SHP77 (cell line): ENCODE measurements around the gene TSPAN18.

Experiments used
- DNase-seq, 2 experiments: peaks; one replicate each; lab custom pipeline; 2025; lab: John Stamatoyannopoulos, UW

TSPAN18 gene, protein sequence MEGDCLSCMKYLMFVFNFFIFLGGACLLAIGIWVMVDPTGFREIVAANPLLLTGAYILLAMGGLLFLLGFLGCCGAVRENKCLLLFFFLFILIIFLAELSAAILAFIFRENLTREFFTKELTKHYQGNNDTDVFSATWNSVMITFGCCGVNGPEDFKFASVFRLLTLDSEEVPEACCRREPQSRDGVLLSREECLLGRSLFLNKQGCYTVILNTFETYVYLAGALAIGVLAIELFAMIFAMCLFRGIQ

DNA sequence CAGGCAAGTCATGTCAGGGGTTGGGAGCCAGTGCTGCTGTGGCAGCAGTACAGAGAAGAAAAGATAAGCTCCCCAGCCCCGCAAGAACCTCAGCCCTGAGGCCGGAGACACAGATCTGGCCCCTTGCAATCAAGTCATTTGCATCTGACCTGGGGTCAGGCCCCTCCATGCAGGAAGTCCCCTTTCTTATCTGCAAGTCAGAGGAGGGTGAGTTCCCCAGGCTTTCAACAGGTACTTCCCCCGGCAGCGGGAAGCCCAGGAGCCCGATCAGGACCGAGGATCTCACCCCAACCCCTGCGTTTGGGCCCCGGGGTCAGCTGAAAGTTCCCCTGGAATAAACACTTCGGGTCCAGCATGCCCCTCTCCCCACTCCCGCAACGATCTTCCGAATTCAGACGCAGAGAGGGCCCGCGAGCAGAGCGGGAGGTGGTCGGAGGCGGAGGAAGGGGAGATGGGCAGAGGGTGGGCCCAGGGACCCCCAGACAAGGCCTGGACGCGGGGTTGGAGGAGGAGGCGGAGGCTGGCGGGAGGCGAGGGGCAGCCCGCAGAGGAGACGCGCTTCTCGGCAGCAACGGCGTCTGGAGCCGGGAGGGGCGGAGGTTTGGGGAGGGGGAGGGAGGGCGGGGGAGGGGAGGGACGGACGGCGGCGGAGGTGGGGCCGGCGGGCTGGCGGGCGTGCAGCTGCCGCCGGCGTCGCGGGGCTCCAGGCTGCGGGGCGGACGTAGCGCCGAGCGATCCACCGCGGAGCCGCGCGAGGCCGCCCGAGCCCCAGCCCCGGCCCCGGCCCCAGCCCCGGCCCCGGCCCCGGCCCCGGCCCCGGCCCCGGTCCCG lies at the start of gene TSPAN18:
Gene TSPAN18 (plus strand): TSS at position 680 of the 831 bp plus-strand sequence. CDS start 179,455 bp downstream, outside the sequence.
- DNase-seq: no peak

DNA sequence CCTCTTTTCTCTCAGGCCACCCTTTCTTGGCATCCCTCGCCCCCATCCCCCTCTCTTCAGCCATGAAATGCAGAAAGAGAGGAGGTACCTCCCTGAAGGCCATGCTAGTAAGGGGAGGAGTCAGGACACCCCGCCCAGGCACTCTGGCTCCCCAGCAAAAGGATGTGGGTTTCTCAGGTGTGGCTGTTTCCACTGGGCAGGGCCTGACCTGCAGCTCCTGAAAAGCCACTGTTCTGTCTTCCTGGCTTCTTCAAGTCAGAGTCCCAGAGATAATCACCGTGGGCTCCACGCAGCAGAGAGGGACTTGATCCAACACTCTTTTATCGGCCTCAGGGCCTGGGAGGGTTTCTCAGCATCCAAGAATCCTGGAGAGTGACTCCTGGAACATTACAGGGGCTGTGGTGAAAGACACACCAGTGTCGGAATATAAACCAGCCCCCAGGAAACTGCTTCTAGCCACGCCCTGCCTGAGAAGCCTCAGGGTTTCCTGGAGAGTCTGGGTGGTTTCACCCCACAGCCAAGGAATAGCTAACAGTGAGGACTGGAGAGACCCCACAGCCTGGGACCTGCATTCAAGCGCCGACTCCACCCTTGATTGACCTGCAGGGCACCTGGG lies 45.7 kb upstream of the TSPAN18 start:
- no peak for DNase-seq

DNA sequence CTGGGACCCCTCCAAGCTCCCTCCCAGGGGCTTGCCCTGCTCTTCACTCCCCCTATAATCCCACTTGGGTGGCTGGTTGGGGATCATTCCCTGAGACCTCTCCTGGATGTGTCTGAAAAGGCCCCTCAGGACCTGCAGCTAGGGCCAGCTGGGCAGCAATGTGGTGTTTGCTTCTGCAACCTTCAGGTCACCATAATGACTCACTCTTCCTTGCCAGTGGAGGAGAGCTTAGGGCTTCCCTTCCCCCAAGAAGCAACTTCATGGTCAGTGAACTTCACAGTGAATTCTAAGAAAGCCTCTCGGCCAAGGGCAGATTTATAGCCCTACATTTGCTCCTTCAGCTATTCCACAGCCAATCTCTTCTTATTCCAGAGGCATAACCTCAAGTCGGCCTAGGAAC lies 45.1 kb upstream of the TSPAN18 start:
- DNase-seq: no peak

DNA sequence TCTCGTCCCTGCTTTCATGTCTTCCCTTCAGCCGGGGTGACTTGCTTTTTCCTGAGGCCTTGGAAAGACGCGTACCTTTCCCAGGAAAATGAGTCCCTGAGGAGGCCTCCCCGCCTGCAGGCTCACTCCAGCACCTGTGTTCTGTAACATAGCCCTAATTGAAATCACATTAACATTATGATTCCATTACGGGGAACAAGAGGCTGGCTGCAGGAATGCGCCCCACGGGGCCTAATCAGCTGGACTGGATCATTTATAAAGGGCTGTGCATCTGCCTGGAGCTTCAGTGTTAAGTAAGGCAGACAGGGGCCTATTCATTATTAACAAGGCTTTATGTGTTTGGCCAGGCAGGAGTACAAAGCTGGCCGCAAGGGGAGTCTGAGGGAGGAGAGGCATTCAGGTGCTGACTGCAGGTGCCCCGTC lies 41.9 kb upstream of the TSPAN18 start:
- DNase-seq: no peak

DNA sequence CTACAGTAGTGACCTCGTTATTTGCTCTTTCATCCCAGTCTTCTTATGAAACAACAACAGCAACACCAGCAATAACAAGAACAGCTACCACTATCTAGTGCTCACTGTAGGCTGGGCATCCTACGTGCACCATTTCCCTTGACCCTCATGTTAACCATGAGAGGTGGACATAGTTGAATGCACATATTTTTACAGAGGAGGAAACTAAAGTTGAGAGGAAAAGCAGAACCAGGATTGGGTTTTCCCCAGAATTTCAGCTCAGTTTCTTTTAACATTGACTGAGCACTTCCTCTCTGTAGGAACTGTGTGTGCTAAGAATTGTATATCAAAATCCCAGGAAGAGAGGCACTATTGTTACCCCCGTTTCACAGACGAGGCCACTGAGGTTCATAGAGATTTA lies 39.4 kb upstream of the TSPAN18 start:
- DNase-seq: no peak

DNA sequence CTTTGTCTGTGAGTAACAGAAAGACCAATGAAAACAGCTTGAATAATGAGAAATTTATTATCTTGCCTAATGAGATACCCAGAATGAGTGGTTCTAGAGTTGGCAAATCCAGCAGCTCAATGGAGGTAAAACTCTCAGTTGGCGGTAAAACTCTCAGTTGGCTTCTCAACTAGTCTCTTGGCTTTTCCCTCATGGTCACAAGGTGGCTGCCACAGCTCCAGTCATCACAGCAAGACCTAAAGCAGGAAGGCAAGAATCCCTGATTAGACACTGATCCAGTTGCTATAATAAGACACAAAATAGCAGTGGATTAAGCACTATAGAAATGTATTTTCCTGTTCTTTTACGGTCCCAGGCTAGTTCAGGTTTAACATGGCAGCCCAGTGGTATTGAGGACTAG lies 37.5 kb upstream of the TSPAN18 start:
- DNase-seq: no peak

DNA sequence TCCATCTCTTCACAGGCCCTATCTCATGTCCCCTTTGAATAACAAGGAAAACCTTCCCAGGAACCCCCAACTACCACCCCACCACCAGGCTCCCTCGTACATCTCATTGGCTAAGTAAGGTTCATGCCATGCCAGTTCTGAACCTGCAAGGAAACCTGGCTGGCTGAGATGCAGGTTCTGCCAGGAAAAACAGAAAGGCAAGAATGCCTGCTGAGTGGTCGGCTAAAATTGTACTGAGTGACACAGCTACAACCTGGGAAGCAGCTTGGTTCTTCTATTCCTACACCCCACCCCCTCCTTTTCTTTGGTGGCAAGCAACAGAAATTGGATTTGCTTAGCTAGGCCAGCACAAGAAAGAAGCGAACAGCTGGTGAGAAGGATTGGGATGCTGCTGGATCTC lies 36.1 kb upstream of the TSPAN18 start:
- DNase-seq: no peak

DNA sequence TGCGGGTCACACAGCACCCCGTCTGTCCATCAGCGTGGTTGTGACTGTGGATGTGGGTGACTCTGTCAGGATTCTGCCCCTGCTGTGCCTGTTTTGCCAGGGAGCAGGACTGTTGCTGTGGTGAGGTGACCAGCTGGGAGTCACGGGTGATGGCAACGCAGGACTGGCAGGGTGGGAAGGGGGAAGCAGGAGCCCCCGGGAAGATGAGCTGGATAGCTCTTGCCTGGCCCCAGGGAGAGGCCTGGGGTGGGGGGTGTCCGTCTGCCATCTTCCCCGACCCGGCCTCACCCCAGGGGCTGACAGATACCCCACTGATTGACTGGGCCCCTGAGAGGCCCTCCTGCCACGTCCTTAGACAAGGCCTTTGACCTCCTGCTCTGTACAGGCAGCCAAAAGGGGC lies 34.3 kb upstream of the TSPAN18 start:
- DNase-seq: no peak

DNA sequence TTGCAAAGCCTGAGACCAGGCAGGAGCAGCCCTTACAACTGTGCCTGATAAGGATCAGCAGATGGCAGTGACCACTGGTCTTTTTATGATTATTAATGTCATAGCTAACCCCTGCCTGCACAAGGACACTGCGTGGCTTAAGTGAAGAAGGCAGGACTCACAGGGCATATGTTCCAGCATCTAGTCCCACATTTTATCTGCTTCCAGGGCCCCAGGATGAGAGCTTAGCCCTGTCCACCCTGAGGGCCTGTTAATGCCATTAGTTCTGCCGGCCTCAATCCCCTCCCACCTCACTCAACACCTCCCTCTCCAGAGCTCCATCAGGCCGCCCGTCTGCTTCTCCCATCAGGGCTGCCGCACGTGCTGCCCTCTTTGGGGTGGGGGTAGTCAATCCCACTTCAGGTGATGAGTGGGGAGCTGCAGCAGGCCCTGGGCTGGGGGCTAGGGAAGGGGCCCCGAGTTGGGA lies 33.1 kb upstream of the TSPAN18 start:
- DNase-seq: no peak

DNA sequence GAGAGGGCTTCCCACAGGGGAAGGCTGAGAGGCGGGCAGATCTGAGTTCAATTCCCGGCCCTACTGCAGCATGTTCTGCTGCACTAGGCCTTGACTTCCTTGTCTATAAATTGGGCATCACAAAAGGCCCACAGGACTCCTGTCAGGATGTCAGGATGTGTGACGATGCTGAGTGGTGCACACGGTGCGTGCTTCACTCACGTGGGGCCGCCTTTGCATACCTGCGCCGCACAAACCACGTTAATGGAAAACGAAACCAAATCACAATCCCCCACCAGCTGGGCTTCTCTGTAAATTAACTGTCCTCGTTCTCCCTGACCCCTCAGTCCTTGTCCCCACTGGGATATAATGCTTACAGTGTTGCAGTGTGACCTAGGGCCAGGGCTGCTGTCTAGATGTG lies 32.3 kb upstream of the TSPAN18 start:
- no peak for DNase-seq

DNA sequence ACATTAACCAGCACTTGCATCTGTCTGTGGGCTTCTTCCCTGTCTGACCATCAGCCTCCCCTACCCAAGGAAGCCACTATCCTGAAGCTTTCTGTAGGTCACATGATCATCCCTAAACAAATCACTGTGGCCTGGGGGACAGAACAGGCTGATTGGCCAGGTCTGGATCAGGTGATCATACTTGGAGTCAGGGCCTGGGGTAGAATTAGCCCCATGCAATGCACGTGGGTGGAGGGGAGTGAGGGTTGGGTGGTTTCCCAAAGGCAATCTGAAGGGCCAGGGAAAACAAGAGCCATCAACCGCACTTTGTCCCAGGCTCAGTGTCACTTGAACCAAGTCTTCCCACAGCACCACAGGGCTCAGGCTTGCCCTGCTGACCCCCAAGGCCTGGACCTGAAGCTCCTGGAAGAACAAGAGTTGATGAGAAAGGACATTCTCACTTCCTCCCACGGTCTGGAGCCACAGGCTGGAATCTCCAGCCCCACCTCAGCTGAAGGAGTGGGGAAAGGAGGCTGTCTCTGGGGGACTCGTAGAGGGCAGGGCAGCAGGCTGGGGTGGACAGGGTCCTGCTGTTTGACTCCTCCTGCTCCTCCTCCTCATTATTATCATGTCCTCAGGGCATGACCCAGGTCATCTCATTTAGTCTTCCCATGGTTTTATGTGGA lies 31.5 kb upstream of the TSPAN18 start:
- no peak for DNase-seq

DNA sequence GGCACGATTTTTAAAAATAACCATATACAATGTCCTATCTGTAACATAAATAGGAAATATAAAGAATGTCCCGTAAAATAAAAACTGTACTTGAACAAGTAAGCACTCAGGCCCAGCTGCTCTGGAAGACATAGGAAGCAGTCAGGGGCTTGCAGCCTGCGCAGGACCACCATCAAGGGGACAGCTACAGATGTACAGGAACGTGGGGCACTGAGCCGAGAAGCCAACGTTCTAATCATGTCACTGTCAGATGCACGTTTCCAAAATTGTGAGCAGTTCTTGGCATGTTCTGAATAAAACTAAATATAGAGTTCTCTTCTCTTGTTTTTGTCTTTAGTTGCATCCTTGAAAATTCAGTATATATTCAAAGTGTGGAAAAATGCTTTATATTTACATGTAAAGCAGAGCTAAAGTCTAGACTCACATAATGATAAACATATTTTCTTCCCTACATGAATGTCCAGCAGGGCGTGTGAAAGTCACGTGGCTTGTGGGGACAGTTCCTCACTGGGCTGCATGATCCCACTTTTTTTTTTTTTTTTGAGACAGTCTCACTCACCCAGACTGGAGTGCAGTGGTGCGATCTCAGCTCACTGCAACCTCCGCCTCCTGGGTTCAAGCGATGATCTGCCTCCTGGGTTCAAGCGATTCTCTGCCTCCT lies 28.4 kb upstream of the TSPAN18 start:
- no peak for DNase-seq

DNA sequence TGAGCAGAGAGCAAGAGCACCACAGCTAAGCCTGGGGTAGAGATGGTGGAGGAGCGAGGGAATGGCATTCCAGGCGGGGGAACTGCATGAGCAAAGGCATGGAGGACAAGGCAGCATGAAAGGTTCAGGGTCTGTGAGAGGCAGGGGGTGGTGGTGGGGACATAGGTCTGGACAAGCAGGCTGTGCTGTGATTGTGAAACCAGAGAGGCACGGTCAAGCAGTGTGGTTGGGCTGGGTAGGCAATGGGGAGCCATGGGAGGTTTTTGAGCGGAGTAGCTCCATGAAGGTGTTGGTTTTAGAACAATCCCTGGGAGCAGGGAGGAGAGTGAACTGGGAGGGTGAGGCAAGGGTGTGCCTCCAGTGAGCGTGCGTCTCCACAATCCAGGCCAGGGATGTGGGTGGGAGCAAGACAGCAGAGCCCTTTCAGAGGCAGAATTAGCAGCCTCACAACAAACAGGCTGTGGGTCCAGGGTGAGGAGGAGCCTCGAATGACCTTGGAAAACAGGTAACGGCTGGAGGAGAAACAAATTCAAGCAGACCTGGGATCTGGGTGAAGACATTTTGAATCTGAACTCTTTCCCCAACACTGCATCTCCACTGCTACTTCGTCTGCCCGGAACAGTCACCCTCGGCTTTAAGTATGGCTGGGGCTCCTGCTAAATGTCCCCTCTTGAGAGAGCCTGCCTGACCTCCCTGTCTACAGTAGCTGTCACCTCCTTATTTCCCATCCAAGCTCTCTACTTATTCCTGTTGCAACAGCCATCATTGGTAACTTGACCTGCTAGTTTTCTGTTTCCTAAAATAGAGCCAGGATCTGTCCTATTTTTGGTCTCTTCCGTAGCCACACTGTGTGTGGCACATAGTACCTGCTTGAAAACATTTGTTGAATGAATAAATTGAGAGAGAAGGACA lies 27.0 kb upstream of the TSPAN18 start:
- DNase-seq: no peak

DNA sequence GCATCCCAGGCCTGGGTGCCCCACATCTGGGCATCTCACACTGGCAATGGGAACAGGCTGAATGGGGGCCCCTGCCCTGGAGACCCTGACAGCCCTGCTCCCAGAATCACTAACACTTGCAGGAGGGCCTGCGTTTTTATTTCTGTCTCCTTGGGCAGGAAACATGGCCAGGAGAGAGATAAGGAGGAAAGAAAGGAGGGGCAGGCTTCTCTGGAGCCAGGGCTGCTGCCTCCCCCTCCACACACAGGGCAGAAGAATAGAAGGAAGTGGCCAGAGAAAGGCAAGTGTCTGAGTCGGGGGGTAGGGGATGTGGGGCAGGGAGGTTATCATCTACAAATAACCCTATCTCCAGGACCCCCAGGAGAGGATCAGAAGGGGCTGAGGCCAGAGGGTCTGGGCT lies 25.5 kb upstream of the TSPAN18 start:
- DNase-seq: no peak

DNA sequence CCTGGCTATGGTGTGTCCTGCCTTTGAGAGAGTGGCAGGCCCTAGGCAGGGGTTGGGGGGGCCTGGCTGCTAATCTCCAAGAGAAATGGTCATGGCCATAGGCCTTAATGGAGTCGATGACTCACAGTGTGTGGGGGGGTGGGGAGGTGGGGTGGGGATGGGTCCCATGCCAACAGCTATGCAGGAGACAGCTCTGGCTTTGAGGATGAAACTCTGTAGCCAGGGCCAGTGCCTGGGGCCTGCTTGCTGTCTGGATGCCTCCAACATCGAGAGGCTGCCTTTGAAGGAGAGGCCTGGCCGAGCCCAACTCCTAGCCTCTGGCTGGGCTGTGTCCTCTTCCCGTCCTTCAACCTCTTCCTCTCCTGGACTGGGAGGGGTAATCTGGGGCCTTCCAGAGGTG lies 23.9 kb upstream of the TSPAN18 start:
- no peak for DNase-seq

DNA sequence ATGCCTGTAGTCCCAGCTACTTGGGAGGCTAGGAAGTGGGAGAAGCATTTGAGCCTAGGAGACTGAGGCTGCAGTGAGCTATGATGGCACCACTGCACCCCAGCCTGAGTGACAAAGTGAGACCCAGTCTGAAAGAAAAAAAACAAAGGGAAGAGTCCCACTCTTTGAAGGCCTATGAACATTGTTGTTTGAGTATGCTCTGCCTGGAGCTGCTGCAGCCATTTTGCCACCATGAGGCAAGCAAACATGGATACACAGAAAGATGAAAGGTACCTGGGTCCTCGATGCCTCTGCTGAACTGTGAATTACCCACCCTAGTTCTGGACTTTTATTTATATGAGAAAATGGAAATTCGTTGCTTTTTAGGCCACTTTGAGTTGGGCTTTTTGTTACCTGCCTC lies 19.7 kb upstream of the TSPAN18 start:
- no peak for DNase-seq

DNA sequence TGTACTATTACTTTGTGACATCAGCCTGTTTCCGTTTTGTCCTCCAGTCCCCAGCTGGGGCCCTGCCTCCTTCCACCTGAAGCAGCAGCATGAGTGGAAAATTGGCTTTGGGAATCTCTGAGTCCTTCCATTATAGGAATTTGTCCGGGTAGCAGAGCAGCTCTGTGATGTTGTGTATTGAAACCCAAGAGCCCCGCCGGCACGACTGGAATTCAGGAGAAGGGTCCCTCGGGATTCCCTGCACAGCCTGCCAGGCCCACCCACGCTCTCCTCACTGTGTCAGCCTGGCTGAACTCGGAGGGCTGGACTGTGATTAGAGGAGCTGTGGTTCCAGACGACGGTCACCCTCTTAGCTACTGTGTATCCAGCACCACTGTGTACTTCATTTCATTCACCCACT lies 18.8 kb upstream of the TSPAN18 start:
- no peak for DNase-seq

DNA sequence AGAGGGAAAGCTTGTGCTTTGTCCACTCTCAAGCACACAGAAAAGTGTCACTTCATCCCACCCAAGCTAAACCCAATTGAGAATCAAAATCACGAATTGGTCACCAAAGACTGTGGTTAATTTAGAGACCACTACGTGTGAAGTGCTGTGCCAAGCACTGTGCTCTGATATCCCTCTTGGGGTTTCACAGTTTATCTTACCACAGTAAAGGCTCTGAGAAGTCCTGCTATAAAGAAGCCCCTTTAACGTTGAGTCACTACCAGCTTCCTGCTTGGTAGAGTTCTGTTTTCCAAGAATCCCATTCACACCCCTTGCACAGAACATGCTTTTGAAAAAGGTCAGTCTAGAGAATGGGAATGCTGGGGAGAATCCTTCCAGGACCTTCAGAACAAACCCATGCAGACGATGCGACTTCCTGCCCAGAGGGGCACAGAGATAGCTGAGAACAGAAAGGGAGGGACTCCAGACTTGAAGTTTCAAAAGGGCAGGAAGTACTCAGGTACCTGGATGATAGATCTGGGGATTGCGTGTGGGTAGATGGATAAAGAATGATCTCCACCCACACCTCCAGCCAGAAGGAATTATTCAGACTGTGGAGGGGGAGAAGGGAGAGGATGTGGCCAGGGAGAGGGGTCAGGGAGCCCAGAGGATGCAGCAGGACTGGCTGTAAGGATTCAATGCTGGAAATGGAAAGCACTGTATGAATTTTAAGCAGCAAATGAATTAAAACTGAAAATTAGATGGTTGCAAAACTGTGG lies 18.1 kb upstream of the TSPAN18 start:
- DNase-seq: no peak

DNA sequence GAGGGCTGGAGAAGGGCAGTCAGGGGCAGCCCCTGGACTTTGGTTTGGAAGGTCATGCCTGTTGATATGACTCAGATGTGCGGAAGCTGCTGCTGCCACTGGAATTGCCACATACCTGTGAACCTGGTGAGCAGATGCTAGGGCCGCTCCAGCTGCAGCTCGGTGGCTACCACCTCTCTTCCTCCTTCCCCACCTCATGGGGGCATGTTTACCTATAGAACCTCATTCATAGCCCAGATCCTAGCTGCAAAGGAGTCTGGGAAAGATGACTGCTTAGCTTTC lies 17.5 kb upstream of the TSPAN18 start:
- DNase-seq: no peak

DNA sequence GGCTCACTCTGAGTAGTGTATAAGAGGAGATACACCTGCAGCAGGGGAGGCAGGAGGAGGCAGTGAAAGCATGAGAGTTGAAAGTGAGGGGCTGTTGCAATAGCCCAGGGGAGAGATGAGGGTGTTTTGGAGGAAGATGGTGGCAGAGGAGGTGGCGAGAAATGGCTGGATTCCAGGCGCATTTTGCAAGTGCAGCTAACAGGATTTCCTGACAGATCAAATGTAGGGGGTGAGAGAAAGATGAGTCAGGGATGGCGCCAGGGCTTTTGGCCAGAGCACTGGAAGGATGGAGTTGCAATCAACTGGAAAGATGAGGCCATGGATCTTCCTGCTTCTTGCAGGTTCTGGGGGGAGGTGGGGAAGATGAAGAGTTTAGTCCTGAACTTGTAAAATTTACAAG lies 16.8 kb upstream of the TSPAN18 start:
- DNase-seq: no peak
